Thyroid gland (tissue), 4 donors: Measurements from ENCODE around the gene MYO18A. TPM values are rescaled to one million over a fixed set of nuclear protein-coding genes. Genes with fewer than 3 reads are reported as not detected.

Experiments used
- DNase-seq, 2 donors: peaks; one replicate each; pipeline ENCODE4 v3.0.0-alpha.2; 2019
- H3K27ac ChIP-seq, 3 donors: fragments of 200-600 bp; sonication (generic); 1 replicate in 2 of 3; 2 replicates in 1 of 3; pipeline ENCODE4 v1.5.1; 2016 to 2019; ENCODE audit warnings: mild to moderate bottlenecking in 1 of 3, moderate library complexity in 1 of 3
- H3K27me3 ChIP-seq: fragments of 200-600 bp; sonication (generic); one replicate; pipeline ENCODE4 v1.5.1; 2019
- H3K36me3 ChIP-seq, 2 donors: fragments of 200-600 bp; sonication (generic); one replicate each; pipeline ENCODE4 v1.5.1; 2016 to 2019
- H3K4me1 ChIP-seq, 2 donors: fragments of 200-600 bp; sonication (generic); one replicate each; pipeline ENCODE4 v1.5.1; 2017 to 2019
- H3K4me3 ChIP-seq, 3 donors: fragments of 200-600 bp; sonication (generic); replicated peaks in 1 of 3; 1 replicate in 2 of 3; 2 replicates in 1 of 3; pipeline ENCODE4 v1.5.1; 2016; ENCODE audit warnings: mild to moderate bottlenecking in 1 of 3
- H3K9me3 ChIP-seq: fragments of 200-600 bp; sonication (generic); one replicate; pipeline ENCODE4 v1.5.1; 2017
- CTCF ChIP-seq, 6 experiments: fragments of 200-600 bp in 3 of 6; fragments of 450-650 bp in 3 of 6; sonication (generic) in 3 of 6; IDR thresholded peaks; one replicate each; pipeline ENCODE4 v1.5.1; 2016 to 2019; ENCODE audit warnings: antibody characterized with exemption in 6 of 6, mild to moderate bottlenecking in 2 of 6, inconsistent platforms in 1 of 6, moderate library complexity in 1 of 6
- POLR2A ChIP-seq, 2 donors: fragments of 450-650 bp; IDR thresholded peaks; one replicate each; pipeline ENCODE4 v1.6.1; 2017; ENCODE audit warnings: antibody characterized with exemption in 2 of 2, mild to moderate bottlenecking in 2 of 2, moderate library complexity in 1 of 2
- WGBS, 2 donors: methylation state at CpG; one replicate each; pipeline ENCODE4 v1.1.5; 2017; 5-methylcytosine and 5-hydroxymethylcytosine counted together
- intact Hi-C: fragments of 100-400 bp; cut with DNase I; formaldehyde crosslinking; loops from one replicate; pipeline ENCODE4 v1.15.1; 2023
- total RNA-seq, 4 donors: library from RNA; depleted of rRNA; stranded (reverse); fragments of >200 nt; gene quantifications; one replicate each; pipeline ENCODE4 v1.2.3, GENCODE V29; 2016

The MYO18A gene
- total RNA-seq, 4 donors from 2014 or later: 32.1 to 49.8 (median 40.6) TPM

- 71 to 78% methylated on average over 9 to 10 of the region's 11 CpGs for WGBS, 2 donors
- TF ChIP-seq CTCF (IDR thresholded peaks at IDR 0.05) (no peak), POLR2A (IDR thresholded peaks at IDR 0.05) (no peak)
- H3K4me3 ChIP-seq: no peak overlapping the region
- no peaks in the 10 kb centered on the region for H3K27me3 ChIP-seq
- no peak for DNase-seq
- peak overlapping the region in 2 of 3 donors; percentile 72 to 73 for H3K27ac ChIP-seq
- H3K9me3 ChIP-seq: no peaks in the 10 kb centered on the region
- intact Hi-C loops: no loop called here
- H3K36me3 ChIP-seq: no peaks in the 10 kb centered on the region
- H3K4me1 ChIP-seq: peaks cover 31 to 72% of the 10 kb centered on the region in 2 donors
Measured at GRCh38 chr17:29154516-29155226, 25.5 kb downstream of the MYO18A start.

DNA sequence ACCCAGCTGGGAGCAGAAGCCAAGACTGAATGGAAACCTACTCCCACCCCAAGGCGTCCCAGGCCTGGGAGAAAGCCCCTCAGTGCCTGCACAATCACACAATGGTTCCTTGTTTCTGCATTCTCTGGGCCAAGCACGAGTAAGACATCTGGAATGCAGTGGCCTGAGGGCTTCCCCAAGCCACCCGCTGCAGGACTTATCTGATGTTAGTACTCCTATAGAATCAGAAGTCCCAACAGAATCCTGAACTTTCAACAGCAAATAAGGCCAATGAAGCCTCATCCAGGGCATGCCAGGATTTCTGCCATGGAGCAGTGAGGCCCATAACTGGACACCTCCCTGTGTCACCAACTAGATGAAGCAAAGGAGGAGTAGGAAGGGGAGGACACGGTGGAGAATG is 28.6 kb downstream of the MYO18A start:
- no peak overlapping the region for H3K4me3 ChIP-seq
- WGBS, 2 donors: 84 to 93% methylated on average over 4 of the region's 4 CpGs
- intact Hi-C loops: no loop called here
- DNase-seq: no peak
- H3K27ac ChIP-seq: peak overlapping the region in 1 of 3 donors; percentile 13
- H3K36me3 ChIP-seq: no peaks in the 10 kb centered on the region
- no peak for TF ChIP-seq POLR2A (IDR thresholded peaks at IDR 0.05)
- no peak for TF ChIP-seq CTCF (IDR thresholded peaks at IDR 0.05)
- peaks cover 24 to 64% of the 10 kb centered on the region in 2 donors for H3K4me1 ChIP-seq
- no peaks in the 10 kb centered on the region for H3K9me3 ChIP-seq
- no peaks in the 10 kb centered on the region for H3K27me3 ChIP-seq

GRCh38 chr17:29150161-29150560 is 30.0 kb downstream of the MYO18A start:
- H3K4me1 ChIP-seq: peaks cover 22 to 59% of the 10 kb centered on the region in 2 donors
- intact Hi-C loops: no loop called here

DNA sequence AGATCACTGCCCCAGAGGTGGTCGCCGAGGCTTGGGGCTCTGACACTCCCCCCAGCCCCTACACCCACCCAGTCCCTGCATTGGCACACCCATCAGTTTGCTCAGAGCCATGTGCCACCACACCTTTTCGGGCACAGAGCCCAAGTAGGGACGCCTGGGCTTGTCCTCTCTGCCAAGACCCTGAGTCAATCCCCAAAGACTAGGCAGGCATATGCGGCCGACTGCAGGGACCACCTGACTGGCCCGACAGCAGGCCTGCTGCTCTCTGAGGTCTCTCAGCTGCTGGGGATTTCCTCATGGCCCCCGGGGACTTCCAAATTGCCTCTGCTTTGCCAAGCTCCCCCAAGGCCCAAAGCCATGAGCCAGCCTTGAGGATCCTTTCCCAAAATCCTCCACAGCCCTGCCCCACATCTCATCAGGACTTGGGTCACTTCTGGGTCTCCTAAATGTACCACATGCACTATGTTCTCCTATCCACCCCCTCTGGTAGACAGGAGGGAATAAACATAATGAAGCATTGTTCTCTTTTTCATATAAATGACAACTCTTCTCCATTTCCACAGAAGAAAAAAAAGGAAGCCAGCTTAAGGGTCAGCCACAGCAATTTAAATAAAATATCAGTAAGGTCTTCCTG is 30.6 kb downstream of the MYO18A start:
- 27 to 47% methylated on average over 5 of the region's 8 CpGs for WGBS, 2 donors
- peak; percentile 37 to 41 for DNase-seq
- H3K9me3 ChIP-seq: no peaks in the 10 kb centered on the region
- H3K27ac ChIP-seq: peak overlapping the region; percentile 69 to 83 (median 82)
- peaks cover 17 to 59% of the 10 kb centered on the region in 2 donors for H3K4me1 ChIP-seq
- H3K27me3 ChIP-seq: no peaks in the 10 kb centered on the region
- H3K36me3 ChIP-seq: no peaks in the 10 kb centered on the region
- peak overlapping the region in 1 of 3 donors; percentile 34 for H3K4me3 ChIP-seq
- TF ChIP-seq CTCF (IDR thresholded peaks at IDR 0.05) (no peak), POLR2A (IDR thresholded peaks at IDR 0.05) (no peak)
- intact Hi-C loops: loop anchor here (5.0 kb wide), 3 partner anchors 33 to 143 kb away; partner anchors contain the start of genes MYO18A and NUFIP2

More at GRCh38 chr17:29150161-29150560, 30.0 kb downstream of the MYO18A start:
- Histone ChIP-seq H3K9me3 (no peaks in the 10 kb centered on the region), H3K27ac (peak overlapping the region in 1 of 3 donors; percentile 15), H3K4me3 (no peak overlapping the region), H3K27me3 (no peaks in the 10 kb centered on the region), H3K36me3 (no peaks in the 10 kb centered on the region)
- TF ChIP-seq CTCF (IDR thresholded peaks at IDR 0.05) (no peak), POLR2A (IDR thresholded peaks at IDR 0.05) (no peak)
- DNase-seq: peak in 1 of 2 donors; percentile 33
- 78 to 83% methylated on average over 2 of the region's 2 CpGs for WGBS, 2 donors
